HG02588 (cell line): Measurements from ENCODE around the gene PPP2R5B.
A peak's percentile ranks its signal among the peaks of the same experiment; 100 is the strongest.

Source experiments
- ATAC-seq: cut with Tn5 transposase; IDR thresholded peaks from one replicate; pipeline ENCODE4 v1.9.1; 2021; ENCODE audit warnings: mild to moderate bottlenecking, moderate library complexity; ENCODE audit not compliant: unreplicated experiment

PPP2R5B gene

GRCh38 chr11:64923944-64924909 lies at the start of gene PPP2R5B:
TSS of gene PPP2R5B (plus strand) at chr11:64924689. CDS start at chr11:64925735, 1,046 bp downstream.
- ATAC-seq: peak; percentile 80

GRCh38 chr11:64875369-64876228 lies 48.9 kb upstream of the PPP2R5B start:
- no peak for ATAC-seq

- no peak for ATAC-seq
Measured at GRCh38 chr11:64876229-64876750, 48.2 kb upstream of the PPP2R5B start.

- no peak for ATAC-seq
Measured at GRCh38 chr11:64876835-64877341, 47.6 kb upstream of the PPP2R5B start.

- ATAC-seq: no peak
Measured at GRCh38 chr11:64877390-64878222, 46.9 kb upstream of the PPP2R5B start.

- ATAC-seq: peak; percentile 16
Measured at GRCh38 chr11:64878223-64878493, 46.3 kb upstream of the PPP2R5B start.

- peak; percentile 66 for ATAC-seq
Measured at GRCh38 chr11:64878494-64879243, 45.8 kb upstream of the PPP2R5B start, which contains the start of gene EHD1. TSS of gene EHD1 (minus strand) at chr11:64878621. CDS start at chr11:64878464, 157 bp downstream.

GRCh38 chr11:64879244-64879900 lies 45.1 kb upstream of the PPP2R5B start:
- no peak for ATAC-seq

- ATAC-seq: no peak
Measured at GRCh38 chr11:64880240-64881001, 44.1 kb upstream of the PPP2R5B start.

GRCh38 chr11:64881476-64881875 lies 43.0 kb upstream of the PPP2R5B start:
- no peak for ATAC-seq

- ATAC-seq: no peak
Measured at GRCh38 chr11:64882243-64882642, 42.2 kb upstream of the PPP2R5B start.

- ATAC-seq: no peak
Measured at GRCh38 chr11:64883575-64883974, 40.9 kb upstream of the PPP2R5B start.

GRCh38 chr11:64884019-64884418 lies 40.5 kb upstream of the PPP2R5B start:
- ATAC-seq: no peak

GRCh38 chr11:64885367-64886286 lies 38.9 kb upstream of the PPP2R5B start:
- ATAC-seq: no peak

- ATAC-seq: no peak
Measured at GRCh38 chr11:64887234-64887756, 37.2 kb upstream of the PPP2R5B start.

GRCh38 chr11:64887757-64888405 lies 36.6 kb upstream of the PPP2R5B start:
- ATAC-seq: peak; percentile 62

- no peak for ATAC-seq
Measured at GRCh38 chr11:64888406-64888728, 36.1 kb upstream of the PPP2R5B start.
